Endodermal cell (in vitro differentiated cells): ENCODE measurements around the gene CEACAM4. TPM values are rescaled to one million over a fixed set of nuclear protein-coding genes. Genes with fewer than 3 reads are reported as not detected.

Experiments used
- DNase-seq: peaks from one replicate; pipeline ENCODE4 v3.0.0-alpha.2; 2017
- H3K27ac ChIP-seq: 2 replicates; pipeline ENCODE4 v1.5.1; 2013; ENCODE audit warnings: mild to moderate bottlenecking, low read depth, low read length, moderate library complexity
- H3K27me3 ChIP-seq: 2 replicates; pipeline ENCODE4 v1.6.1; 2013; ENCODE audit warnings: mild to moderate bottlenecking, low read length, moderate library complexity; ENCODE audit not compliant: insufficient read depth, control insufficient read depth, poor library complexity, severe bottlenecking
- H3K36me3 ChIP-seq: 2 replicates; pipeline ENCODE4 v1.7.0; 2013; ENCODE audit warnings: mild to moderate bottlenecking, low read length, moderate library complexity; ENCODE audit not compliant: control insufficient read depth, insufficient read depth
- H3K4me1 ChIP-seq: one replicate; pipeline ENCODE4 v1.7.0; 2013; ENCODE audit warnings: low read length; ENCODE audit not compliant: control insufficient read depth, insufficient read depth
- H3K4me3 ChIP-seq: 2 replicates; pipeline ENCODE4 v1.5.1; 2013; ENCODE audit warnings: mild to moderate bottlenecking, low read length, moderate library complexity
- H3K9ac ChIP-seq: 2 replicates; pipeline ENCODE4 v1.6.1; 2013; ENCODE audit warnings: mild to moderate bottlenecking, low read length, moderate library complexity; ENCODE audit not compliant: poor library complexity, severe bottlenecking; ENCODE audit errors: extremely low read depth
- H3K9me3 ChIP-seq: 2 replicates; pipeline ENCODE4 v1.6.1; 2013; ENCODE audit warnings: mild to moderate bottlenecking, low read length, moderate library complexity; ENCODE audit not compliant: control insufficient read depth
- H3K27ac Mint-ChIP-seq: 2 replicates; pipeline ENCODE4 v1.8.0; 2020; ENCODE audit warnings: mixed read lengths
- H3K27me3 Mint-ChIP-seq: 2 replicates; pipeline ENCODE4 v1.8.0; 2021; ENCODE audit warnings: mild to moderate bottlenecking, mixed read lengths; ENCODE audit not compliant: insufficient read depth
- H3K36me3 Mint-ChIP-seq: 2 replicates; pipeline ENCODE4 v1.8.0; 2020; ENCODE audit warnings: low read depth, mixed read lengths
- H3K4me1 Mint-ChIP-seq: 2 replicates; pipeline ENCODE4 v1.8.0; 2020; ENCODE audit warnings: mixed read lengths
- H3K4me3 Mint-ChIP-seq: 2 replicates; pipeline ENCODE4 v1.8.0; 2020; ENCODE audit warnings: mild to moderate bottlenecking, moderate library complexity, mixed read lengths
- H3K9me3 Mint-ChIP-seq: 2 replicates; pipeline ENCODE4 v1.8.0; 2020; ENCODE audit warnings: mild to moderate bottlenecking, mixed read lengths
- WGBS, 2 experiments: methylation state at CpG; one replicate each; pipeline versions ENCODE4 v1.1.5 to v1.1.7; 2013; ENCODE audit warnings: missing lambda C conversion rate in 2 of 2, mixed read lengths in 1 of 2; ENCODE audit not compliant: insufficient coverage in 1 of 2, insufficient read length in 1 of 2; 5-methylcytosine and 5-hydroxymethylcytosine counted together
- total RNA-seq, 2 donors: library from RNA; stranded (reverse); fragmentation: NEBNext Ultra II Directional in 1 of 2; extraction: Animal tissue kit (Norgen Biotek cat#: 25700) in 1 of 2; gene quantifications; 2 replicates in 1 of 2; 3 replicates in 1 of 2; pipeline ENCODE4 v1.2.1, GENCODE V29; 2021
- TF ChIP-seq, protein P1 (sequence below): fragments of 200-600 bp; sonication (generic); conservative IDR thresholded peaks from 2 replicates; pipeline ENCODE4 v1.5.0; 2021; ENCODE audit warnings: antibody characterized with exemption, mild to moderate bottlenecking

Gene CEACAM4
- total RNA-seq, 2 donors from 2014 or later = not detected

DNA sequence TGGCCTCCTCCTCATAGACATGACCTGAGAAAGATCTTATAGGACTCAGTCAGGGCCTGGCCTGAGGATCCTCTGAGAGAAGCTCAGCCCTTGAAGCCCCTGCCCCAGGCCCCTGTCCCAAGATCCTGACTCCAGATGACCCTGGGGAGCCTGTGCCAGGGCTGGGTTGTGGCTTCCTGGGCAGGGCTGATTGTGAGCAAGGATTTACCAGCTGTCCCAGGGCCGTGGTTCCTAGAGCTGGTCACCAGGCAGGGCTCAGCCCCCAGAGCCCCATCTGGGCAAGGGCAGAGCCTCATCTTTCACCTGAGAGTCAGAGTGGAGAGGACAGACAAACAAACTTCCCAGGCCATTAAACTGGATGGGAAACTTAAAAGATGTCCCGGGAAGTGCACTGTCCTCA is 49.0 kb downstream of the CEACAM4 start:
- 64% methylated on average over 2 of the region's 2 CpGs; no CpG with 5 or more reads in 1 of the 2 experiments for WGBS, 2 experiments
- no peak for DNase-seq
- TF ChIP-seq, protein P1, sequence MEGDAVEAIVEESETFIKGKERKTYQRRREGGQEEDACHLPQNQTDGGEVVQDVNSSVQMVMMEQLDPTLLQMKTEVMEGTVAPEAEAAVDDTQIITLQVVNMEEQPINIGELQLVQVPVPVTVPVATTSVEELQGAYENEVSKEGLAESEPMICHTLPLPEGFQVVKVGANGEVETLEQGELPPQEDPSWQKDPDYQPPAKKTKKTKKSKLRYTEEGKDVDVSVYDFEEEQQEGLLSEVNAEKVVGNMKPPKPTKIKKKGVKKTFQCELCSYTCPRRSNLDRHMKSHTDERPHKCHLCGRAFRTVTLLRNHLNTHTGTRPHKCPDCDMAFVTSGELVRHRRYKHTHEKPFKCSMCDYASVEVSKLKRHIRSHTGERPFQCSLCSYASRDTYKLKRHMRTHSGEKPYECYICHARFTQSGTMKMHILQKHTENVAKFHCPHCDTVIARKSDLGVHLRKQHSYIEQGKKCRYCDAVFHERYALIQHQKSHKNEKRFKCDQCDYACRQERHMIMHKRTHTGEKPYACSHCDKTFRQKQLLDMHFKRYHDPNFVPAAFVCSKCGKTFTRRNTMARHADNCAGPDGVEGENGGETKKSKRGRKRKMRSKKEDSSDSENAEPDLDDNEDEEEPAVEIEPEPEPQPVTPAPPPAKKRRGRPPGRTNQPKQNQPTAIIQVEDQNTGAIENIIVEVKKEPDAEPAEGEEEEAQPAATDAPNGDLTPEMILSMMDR = no peak
- Mint-ChIP-seq H3K27ac (no peak overlapping the region), H3K4me3 (no peak overlapping the region), H3K36me3 (no peaks in the 10 kb centered on the region), H3K4me1 (no peaks in the 10 kb centered on the region), H3K9me3 (peaks cover 78% of the 10 kb centered on the region), H3K27me3 (peaks cover 7% of the 10 kb centered on the region)
- Histone ChIP-seq H3K36me3 (no peaks in the 10 kb centered on the region), H3K9ac (no peak overlapping the region), H3K9me3 (peaks cover 27% of the 10 kb centered on the region), H3K4me1 (no peaks in the 10 kb centered on the region), H3K4me3 (no peak overlapping the region), H3K27ac (no peak overlapping the region), H3K27me3 (peaks cover 18% of the 10 kb centered on the region)

DNA sequence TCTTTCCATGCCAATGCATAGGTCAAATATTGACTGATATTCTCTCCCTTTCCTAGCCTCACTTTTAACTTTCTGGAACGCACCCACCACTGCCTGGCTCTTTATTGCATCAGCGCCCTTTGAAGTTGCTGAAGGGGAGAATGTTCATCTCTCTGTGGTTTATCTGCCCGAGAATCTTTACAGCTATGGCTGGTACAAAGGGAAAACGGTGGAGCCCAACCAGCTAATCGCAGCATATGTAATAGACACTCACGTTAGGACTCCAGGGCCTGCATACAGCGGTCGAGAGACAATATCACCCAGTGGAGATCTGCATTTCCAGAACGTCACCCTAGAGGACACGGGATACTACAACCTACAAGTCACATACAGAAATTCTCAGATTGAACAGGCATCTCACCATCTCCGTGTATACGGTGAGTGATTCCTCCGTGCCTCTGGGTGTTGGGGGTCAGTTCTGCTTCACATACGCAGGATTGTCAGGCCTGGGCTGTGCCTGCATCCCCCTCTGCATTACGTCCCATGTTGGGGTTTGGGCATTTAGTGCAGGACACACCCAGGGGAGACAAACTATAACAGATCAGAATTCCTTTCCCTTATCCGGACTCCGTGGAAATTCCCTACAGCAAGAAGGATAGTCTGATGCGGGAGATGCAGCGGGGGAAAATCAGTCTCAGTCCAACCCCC is 49.6 kb downstream of the CEACAM4 start:
- no peak overlapping the region for H3K4me3 ChIP-seq
- Mint-ChIP-seq H3K9me3 (peaks cover 72% of the 10 kb centered on the region), H3K4me1 (no peaks in the 10 kb centered on the region), H3K4me3 (no peak overlapping the region), H3K27me3 (peaks cover 10% of the 10 kb centered on the region), H3K36me3 (no peaks in the 10 kb centered on the region), H3K27ac (no peak overlapping the region)
- no peak for DNase-seq
- H3K27me3 ChIP-seq = peaks cover 24% of the 10 kb centered on the region
- no peaks in the 10 kb centered on the region for H3K4me1 ChIP-seq
- no peak overlapping the region for H3K27ac ChIP-seq
- no peak overlapping the region for H3K9ac ChIP-seq
- no peaks in the 10 kb centered on the region for H3K36me3 ChIP-seq
- TF ChIP-seq, protein P1 = no peak
- 69 to 77% methylated on average over 11 to 19 of the region's 19 CpGs for WGBS, 2 experiments
- H3K9me3 ChIP-seq = peaks cover 24% of the 10 kb centered on the region

DNA sequence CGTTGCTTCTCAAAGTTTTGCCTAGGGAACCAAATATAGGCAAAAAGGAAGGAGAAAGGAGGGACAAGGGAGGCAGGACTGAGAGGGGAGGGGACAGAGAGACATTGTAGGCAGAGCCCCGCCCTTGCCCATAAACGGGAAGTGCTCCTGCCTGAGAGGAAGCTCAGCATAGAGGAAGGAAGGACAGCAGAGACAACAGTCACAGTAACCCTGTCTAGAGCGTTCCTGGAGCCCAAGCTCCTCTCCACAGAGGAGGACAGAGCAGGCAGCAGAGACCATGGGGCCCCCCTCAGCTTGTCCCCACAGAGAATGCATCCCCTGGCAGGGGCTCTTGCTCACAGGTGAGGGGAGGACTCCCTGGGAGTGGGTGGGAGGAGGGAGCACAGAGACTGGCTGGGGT is 50.9 kb downstream of the CEACAM4 start, which contains the start of gene CEACAM21:
TSS of gene CEACAM21 (plus strand) at position 169 of the 400 bp plus-strand sequence. CDS start at position 278, 109 bp downstream.
- H3K36me3 Mint-ChIP-seq = no peaks in the 10 kb centered on the region
- no peak within 1 kb of the TSS for H3K4me3 ChIP-seq

More for the DNA sequence above, 50.9 kb downstream of the CEACAM4 start, which contains the start of gene CEACAM21:
- no peaks in the 10 kb centered on the region for H3K36me3 ChIP-seq
- Mint-ChIP-seq H3K4me1 (no peaks in the 10 kb centered on the region), H3K27ac (no peak within 1 kb of the TSS), H3K4me3 (no peak within 1 kb of the TSS), H3K9me3 (peaks cover 60% of the 10 kb centered on the region), H3K27me3 (peaks cover 21% of the 10 kb centered on the region)
- no peaks in the 10 kb centered on the region for H3K4me1 ChIP-seq
- peaks cover 13% of the 10 kb centered on the region for H3K9me3 ChIP-seq
- H3K27me3 ChIP-seq = peaks cover 37% of the 10 kb centered on the region
- TF ChIP-seq, protein P1 = no peak
- no peak within 1 kb of the TSS for H3K9ac ChIP-seq
- DNase-seq = no peak
- H3K27ac ChIP-seq = no peak within 1 kb of the TSS
- 43 to 49% methylated on average over 2 to 4 of the region's 4 CpGs for WGBS, 2 experiments
